GM19397 (cell line): ENCODE measurements around the gene PSTPIP2.
A peak's percentile ranks its signal among the peaks of the same experiment; 100 is the strongest.
"Not testable (repeated sequence)": the region's sequence is repeated elsewhere in the genome, so short reads cannot be mapped to it uniquely, and the experiment has no call there.

Source experiments
- ATAC-seq: cut with Tn5 transposase; IDR thresholded peaks from one replicate; pipeline ENCODE4 v1.9.1; 2021; ENCODE audit warnings: mild to moderate bottlenecking, moderate library complexity; ENCODE audit not compliant: unreplicated experiment

Gene PSTPIP2

GRCh38 chr18:46071653-46072375 is at the start of gene PSTPIP2:
TSS of gene PSTPIP2 (minus strand) at chr18:46072260. CDS start at chr18:46072188, 72 bp downstream.
- ATAC-seq, result peak; percentile 62

DNA sequence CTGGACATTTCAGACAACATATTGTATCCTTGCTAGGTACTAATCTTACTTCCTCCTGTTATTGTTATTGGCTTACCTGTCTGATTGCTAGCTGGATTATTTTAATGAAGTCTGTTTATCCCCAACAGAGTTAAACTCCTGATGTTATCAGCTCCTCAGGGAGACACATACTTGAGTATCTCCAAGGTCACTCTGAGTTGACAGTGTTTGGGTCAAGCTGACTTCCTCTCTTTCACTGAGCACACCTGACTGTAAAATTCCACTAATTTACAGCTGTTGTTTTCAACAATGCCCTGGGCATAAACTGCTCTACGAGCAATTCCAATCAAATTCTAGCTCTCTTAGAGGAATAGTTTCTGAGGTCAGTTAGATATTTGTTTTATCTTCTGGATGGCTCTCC is 41.7 kb upstream of the PSTPIP2 start:
- ATAC-seq, result no peak

GRCh38 chr18:46110406-46110805 is 38.3 kb upstream of the PSTPIP2 start:
- no peak for ATAC-seq

DNA sequence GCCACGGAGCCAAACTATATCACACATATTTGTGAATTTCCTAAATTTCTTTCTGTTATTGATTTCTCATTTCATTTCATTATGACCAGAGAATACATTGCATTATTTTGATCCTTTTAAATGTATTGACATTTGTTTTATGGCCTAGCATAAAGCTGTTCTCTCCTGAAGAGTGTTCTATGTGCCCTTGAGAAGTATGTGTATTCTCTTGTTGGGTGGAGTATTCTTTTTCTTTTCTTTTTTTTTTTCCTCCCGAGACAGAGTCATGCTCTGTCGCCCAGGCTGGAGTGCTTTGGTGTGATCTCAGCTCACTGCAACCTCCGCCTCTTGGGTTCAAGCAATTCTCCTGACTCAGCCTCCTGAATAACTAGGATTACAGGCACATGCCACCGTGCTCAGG is 37.3 kb upstream of the PSTPIP2 start:
- no peak for ATAC-seq

- ATAC-seq, result peak; percentile 94
These were observed 32.3 kb upstream of the PSTPIP2 start, which contains the start of gene HAUS1 for GRCh38 chr18:46104128-46104911. TSS of gene HAUS1 (plus strand) at chr18:46104385. CDS start at chr18:46104412, 27 bp downstream.

DNA sequence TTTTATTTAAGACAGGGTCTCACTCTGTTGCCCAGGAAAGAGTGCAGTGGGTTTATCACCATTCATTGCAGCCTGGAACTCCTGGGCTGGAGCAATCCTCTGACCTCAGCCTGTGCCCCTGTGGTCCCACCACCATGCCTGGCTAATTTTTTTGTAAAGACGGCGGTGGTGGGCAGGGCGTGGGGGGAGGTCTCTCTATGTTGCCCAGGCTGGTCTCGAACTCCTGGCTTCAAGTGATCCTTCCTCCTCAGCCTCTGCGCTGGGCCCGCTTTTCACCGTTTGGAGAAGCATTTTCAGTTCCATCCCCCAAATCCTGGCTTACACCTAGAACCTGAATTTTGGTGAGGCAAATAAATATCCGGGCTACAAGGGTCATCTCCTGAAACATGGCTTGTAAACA is 27.4 kb upstream of the PSTPIP2 start:
- ATAC-seq, result no peak

GRCh38 chr18:46098616-46098933 is 26.5 kb upstream of the PSTPIP2 start:
- ATAC-seq, result no peak

DNA sequence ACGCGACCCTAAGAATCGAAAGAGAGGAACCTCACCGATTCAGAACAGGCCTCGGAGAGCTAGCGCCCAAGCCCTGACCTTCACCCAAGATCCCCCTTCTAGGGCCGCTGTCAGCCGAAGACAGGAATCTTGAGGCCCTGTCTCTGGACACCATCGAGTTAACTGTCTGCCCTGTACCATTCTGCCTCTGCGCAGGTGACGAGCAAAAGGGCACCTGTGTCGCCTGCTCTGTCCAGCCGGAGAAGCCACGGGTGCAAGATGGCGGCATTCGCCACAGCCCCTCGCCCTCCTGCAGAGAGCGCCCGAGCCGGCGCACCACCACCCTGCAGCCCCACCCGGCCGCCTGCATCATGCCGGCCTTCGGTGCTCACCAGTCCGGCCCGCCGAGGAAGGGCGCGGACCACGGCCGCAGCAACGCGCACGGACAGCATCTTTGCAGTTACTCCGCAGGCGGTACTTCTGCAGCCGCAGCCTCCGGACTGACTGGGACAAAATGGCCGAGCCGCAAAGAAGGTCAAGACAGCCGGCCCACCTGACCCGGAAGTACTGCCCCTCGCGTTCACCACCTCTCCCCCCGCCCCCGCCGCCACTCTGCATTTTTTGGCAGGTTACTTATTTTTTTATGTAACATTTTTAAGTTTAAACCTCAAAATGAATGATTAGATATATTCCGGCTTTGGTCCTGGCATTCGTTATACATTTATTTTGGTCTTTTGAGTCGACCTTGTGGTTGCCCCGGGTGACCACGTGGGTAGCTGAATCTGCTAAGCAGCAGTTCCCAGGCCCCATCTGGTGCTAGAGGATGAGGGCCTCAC is 25.9 kb upstream of the PSTPIP2 start, which contains the start of gene ATP5F1A:
Gene ATP5F1A, minus strand, starts transcription at position 496 of the 815 bp plus-strand sequence. Its CDS starts 65 bp downstream, at position 431.
- peak; percentile 75 for ATAC-seq

- peak; percentile 29 for ATAC-seq
These were observed 25.4 kb upstream of the PSTPIP2 start for GRCh38 chr18:46097431-46097800.

DNA sequence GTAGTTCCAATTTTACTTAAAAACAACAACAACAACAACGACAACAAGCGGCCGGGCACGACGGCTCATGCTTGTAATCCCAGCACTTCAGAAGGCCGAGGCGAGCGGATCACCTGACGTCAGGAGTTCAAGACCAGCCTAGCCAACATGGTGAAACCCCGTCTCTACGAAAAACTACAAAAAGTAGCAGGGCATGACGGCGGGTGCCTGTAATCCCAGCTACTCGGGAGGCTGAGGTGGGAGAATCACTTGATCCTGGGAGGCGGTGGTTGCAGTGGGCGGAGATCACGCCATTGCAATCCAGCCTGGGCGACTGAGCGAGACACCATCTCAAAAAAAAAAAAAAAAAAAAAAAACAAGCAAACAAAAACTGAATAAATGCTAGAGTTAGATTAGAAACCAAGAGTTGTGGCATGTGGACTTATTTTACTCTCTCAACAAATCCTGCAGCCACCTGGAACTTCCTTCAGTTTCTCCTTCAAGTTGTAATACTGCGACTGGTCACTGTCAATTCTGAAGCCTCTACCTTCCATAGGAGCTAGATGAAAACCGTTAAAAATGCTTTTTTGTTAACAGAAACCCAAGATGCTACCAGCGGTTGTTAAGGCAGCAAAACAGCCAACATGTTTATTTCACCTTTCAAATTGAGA is 24.7 kb upstream of the PSTPIP2 start:
- ATAC-seq, result no peak

DNA sequence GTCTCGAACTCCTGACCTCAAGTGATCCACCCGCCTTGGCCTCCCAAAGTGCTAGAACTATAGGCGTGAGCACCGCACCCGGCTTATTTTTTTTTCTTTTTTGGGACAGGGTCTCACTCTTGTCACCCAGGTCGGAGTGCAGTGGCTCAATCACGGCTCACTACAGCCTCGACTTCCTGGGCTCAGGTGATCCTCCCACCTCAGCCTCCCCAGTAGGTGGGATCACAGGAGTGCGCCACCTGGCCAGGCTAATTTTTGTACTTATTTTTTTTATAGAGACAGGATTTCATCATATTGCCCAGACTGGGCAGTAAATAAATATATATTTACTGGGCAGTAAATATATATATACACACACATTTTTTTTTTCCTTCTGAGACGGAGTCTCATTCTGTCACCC is 23.5 kb upstream of the PSTPIP2 start:
- no peak for ATAC-seq

DNA sequence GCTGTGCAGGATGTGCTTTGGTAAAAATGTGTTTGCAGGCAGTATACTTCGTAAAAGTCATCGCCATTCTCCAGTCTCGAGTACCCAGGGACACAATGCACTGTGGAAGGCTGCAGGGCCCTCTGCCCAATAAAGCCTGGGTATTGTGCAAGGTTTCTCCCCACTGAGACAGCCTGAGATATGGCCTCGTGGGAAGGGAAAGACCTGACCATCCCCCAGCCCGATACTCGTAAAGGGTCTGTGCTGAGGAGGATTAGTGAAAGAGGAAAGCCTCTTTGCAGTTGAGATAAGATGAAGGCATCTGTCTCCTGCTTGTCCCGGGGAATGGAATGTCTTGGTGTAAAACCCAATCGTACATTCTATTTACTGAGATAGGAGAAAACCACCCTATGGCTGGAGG is 16.4 kb upstream of the PSTPIP2 start:
- not testable (repeated sequence) for ATAC-seq

GRCh38 chr18:46084431-46084830 is 12.4 kb upstream of the PSTPIP2 start:
- ATAC-seq, result no peak

DNA sequence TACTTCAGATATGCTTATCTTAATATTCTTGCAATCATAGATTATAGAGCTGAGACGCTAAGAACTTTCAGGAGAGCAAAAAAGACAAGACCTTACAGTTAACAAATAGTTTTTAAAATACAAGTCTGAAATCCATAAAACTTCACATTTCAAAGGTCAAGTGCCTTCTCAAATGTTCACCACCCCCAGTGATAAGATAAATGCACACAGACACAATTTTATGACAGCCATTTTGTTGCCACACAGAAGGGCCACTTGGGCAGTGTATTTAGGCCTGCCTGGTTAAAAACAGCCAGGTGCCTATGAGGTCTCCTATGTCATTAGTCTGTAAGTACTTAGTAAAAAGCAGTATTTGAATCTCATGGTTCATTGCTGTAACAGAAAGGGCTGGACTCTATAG is 8.1 kb upstream of the PSTPIP2 start:
- no peak for ATAC-seq

DNA sequence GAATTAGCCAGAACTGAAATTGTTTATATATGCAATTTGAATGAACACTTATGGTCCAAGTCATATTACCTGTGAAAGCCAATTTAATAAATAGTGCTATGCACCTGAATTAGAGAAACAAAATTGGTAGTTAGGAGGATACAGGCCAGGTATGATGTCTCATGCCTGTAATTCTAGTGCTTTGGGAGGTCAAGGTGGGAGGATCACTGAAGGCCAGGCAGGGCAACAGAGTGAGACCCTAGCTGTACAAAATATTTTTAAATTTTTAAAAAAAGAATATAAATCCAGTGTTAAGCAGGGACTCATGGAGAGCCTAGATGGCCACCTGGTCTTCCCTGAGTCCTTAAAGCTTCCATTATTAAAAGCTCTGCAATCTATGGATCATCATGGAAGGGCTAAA is 7.3 kb upstream of the PSTPIP2 start:
- no peak for ATAC-seq

DNA sequence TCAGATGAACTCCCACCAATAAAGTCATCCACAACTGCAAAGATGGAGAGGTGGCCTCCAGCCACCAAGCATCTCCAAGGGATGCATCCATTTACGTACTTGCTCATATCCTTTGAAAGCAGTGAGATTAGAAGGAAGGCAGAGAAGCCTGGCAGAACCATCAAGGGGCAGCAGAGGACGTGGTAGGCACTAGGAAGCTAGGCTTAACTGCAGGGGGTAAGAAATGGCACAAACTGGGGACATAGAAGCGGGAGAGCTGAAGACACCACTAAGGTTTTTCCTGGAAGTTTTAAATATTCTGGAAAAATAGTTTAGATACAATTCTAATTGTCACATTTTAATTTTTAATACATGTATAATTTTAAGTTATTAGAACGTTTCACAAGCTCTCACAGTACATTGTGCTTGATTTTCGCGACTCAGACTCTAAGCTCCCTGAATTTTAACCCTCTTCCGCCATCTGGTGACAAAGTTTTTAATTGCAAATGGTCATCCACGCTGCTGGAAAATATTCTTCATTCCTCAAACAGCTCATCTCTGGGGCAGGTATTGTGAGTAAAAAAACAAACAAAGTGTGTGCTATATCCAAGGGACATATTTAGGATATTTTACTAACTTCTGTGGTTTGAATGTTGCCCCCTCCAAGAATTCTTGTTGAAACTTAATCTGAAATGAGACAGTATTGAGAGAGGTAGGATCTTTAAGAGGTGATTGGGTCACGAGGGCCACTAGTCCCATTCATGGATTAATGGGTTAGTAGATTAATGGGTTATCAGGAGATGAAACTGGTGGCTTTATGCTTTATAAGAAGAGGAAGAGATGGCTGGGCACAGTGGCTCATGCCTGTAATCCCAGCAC is 1.6 kb upstream of the PSTPIP2 start:
- ATAC-seq, result no peak

DNA sequence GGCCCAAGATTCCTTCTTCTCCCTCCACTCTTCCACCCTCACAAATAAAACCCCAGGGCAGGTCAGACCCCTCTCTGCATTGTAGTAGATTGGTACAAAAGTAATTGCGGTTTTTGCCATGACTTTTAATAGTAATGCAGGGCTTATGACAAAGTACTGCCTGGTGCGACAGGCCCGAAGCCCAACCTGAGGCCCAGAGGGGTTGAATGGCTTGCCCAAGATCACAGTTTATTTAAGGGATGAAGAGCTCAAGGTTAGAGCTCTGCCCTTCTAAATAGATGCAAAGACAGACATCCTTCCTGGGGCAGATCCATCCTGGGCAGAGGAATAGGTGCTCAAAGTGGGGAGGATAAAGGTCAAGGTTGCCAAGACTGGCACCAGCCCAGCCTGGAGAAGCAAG is 899 bp upstream of the PSTPIP2 start:
- ATAC-seq, result no peak

DNA sequence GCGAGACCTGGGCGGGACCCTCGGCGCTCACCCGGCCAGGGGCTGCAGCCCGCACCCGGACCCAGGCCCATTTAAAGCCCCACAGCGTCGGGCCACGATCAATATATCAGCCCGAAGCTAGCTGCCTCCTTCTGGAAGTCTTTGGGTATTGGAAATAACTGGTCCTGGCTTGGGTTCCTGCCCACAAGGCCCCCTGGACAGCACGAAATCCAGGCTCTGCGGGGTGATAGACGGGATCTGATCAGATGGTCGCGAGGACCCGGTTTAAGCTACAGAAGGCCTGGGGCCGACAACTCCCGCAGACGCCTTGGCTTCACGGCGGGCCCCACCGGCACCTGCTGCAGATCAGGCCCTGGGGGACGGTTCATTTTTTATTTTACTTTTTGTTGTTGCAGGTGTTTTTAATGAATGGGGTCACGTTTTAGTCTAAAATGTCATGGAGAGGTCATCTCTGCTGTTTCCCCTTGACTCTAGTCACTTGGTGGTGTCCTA is 362 bp upstream of the PSTPIP2 start:
- ATAC-seq, result no peak

GRCh38 chr18:46070815-46071652 is 1.0 kb downstream of the PSTPIP2 start:
- peak; percentile 8 for ATAC-seq
